ENCODE results near the gene CRACR2A.

The CRACR2A gene

GRCh38 chr12:3611860-3612703 lies 140.8 kb downstream of the CRACR2A start:
- no peak for DNase-seq

GRCh38 chr12:3607821-3608220 lies 145.1 kb downstream of the CRACR2A start:
- DNase-seq = no peak

- DNase-seq = no peak
Measured at GRCh38 chr12:3607039-3607720, 145.7 kb downstream of the CRACR2A start.

- DNase-seq = no peak
Measured at GRCh38 chr12:3606128-3606527, 146.8 kb downstream of the CRACR2A start.

- no peak for DNase-seq
Measured at GRCh38 chr12:3605692-3606091, 147.2 kb downstream of the CRACR2A start.

GRCh38 chr12:3604748-3605586 lies 147.9 kb downstream of the CRACR2A start:
- no peak for DNase-seq

GRCh38 chr12:3604286-3604685 lies 148.6 kb downstream of the CRACR2A start:
- no peak for DNase-seq

- DNase-seq = no peak
Measured at GRCh38 chr12:3603576-3603975, 149.3 kb downstream of the CRACR2A start.

DNA sequence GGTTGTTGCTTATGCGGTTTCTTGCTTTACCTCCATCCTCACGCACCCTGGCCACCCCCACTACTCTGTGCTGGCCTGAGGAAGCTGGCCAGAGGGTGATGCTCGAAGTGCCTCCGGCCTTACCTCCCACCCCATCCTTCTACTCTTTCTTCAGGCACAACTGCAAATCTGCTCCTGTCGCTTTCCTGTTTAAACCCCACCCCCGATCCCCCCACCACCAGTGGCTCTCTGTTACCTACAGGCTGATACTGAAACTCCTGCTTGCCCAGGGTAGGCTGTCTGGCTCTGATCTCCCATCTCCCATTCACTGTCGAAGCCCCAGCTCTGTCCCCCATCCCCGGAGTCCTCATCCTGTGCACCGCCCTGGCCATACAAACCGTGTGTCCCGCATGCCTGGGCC lies 150.4 kb downstream of the CRACR2A start:
- DNase-seq = no peak

DNA sequence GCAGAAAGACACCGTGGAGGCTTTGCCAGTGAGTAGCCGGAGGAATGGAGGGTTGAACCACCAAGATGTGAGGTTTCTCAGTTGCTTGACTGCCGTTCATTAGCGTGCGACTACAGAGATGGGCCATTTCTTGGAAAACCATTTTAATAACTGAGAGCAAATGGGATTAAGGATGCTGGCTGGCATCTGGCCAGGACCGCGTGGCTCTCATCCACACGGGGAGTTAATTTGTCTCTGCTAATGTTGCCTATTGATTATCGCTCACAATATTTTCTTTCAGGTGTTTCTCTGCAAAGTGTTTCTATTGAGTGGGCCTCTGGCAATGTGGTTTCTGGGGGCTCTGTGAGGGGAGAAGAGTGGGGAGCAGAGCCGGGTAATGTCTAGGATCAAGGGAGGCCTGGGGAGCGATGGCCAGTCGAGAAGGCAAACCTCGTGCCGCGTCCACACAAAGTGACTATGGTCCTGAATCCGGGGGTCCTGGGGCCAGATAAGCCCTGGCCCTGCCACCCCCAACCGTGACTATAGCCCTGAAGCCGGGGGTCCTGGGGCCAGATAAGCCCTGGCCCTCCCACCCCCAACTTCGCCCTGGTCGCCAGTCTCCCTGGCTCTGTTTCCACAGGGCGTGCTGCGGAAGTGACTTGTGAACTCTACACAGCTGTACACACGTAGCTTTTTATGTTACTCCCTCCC lies 151.3 kb downstream of the CRACR2A start:
- no peak for DNase-seq

DNA sequence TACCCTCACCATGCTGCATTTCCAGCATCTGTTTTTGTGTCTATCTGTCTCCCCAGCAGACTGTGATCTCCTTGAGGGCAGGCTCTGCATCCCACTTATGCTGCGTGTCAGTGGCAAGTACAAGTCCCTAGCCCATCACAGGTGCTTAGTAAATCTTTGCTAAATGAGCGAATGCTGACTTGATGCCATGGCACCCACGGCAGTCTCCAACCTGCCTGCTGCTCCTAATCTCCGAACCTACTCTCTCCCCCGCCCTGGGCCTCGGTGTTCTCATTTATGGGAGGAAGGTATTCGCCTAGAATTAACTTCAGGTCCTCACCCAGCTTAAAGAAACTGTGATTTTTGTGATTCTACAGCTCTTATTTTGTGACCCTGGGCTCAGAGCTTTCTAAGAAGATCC lies 152.0 kb downstream of the CRACR2A start:
- no peak for DNase-seq

- no peak for DNase-seq
Measured at GRCh38 chr12:3600039-3600720, 152.7 kb downstream of the CRACR2A start.

DNA sequence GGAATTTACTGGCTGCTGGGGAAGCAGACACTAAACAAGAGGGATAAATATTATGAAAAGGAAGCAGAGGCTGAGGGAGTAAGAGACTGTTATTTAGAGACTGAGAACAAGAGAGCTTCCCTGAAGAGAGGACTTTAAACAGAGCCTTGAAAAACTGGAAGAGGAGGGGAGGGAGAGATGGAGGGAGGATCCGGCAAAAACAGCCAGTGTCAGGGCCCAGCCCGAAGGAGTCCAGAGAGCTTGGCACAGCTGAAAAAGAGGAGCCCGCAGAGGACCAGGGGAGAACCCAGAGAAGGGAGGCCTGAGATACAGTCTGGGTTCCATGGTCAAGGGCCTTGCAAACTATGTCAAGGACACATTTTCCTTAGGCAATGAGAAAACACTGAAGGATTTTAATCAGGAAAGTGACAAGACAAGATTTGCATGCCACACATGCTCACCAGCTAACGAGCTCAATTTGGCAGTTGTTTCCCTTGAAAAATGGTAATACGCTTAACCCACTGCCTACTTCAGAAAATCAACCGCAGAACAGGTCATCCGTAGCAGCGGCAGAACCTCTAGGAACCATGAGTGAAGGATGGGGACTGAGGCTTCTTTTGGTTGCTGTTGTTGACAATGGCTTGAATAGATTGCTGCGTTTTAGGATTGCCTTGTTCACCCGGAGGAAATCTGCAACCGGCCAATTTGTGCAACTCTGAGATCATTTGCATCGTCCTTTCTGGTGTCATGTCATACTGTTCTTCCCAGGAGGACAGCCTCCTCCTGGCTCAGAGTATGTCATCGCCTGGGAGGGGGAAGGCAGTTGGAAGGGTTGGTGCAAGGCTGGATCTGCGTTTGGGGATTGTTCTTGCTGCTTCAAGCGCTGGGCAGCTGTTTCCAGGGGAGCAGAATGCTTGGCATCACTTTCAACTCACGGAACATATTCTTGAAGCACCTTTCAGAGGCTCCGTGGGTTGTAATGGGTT lies 153.7 kb downstream of the CRACR2A start:
- no peak for DNase-seq

- DNase-seq = no peak
Measured at GRCh38 chr12:3597526-3598210, 155.2 kb downstream of the CRACR2A start.

DNA sequence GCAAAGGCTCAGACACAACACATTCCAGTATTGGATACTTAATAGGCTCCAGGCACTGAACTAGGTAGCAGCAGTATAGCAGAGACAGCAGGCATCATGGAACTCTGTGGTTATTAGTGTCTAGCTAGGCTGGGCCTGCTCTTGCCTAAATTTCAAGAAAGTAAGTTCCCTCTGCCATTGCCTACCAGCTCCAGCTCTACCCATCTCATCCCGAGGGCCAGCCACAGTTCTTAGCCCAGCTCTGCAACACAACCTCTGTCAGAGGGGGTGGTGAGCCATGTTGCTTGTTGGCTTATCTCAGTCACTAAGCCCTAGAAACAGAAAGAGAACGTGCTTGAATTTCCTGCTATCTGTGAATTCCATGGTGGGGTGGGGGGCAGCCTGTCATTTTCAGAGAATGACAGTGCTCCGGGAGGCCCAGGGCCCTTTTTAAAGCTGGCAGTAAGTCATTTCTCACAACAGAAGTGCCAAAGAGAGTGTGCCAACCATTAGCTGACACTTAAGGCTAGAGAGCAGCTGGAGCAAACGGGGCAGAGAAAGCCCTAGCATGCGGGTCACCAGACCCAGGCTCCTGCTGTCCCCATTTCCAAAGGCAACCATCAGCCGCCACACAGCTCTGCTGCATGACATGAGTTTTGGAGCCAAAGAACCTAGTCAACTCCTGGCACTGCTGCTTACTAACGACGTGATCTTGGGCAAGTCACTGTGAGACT lies 156.1 kb downstream of the CRACR2A start:
- DNase-seq = no peak

DNA sequence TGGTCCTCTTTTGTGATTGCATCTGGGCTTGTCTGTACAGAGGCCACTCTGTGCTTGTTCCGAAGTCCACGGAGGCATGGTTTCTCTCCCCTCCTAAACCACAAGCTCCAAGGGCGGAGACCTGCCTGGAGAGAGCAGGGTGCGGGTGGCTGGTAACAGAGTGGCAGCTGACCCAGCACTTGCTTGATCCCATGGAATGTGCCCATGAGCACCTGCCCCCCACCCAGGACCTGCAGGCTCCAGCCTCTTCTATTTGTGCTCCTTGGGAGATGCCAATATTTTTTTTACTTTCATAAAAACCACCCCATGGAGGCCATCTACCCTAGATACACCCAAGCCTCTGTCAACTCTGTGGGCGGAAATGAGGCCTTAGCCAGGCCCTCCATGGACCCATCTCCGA lies 157.2 kb downstream of the CRACR2A start:
- no peak for DNase-seq

DNA sequence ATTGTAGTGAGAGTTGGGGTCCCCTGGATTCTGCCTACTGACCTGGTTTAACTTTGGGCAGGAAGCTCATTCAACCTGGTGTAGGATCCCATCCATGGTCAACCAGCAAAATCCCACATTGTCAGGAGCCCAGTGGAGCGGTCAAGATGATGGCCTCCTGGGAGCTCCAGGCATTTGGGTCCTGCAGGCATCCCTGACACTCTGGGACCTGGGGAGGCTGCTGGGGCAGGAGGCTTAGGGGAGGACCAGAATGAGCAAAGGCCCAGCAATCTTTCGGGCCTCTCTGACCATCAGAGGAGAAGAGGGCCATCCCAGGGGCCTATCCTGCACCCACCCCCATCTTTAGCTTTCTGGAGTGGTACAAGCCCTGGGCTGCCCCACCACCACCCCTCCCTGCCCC lies 157.9 kb downstream of the CRACR2A start:
- no peak for DNase-seq

DNA sequence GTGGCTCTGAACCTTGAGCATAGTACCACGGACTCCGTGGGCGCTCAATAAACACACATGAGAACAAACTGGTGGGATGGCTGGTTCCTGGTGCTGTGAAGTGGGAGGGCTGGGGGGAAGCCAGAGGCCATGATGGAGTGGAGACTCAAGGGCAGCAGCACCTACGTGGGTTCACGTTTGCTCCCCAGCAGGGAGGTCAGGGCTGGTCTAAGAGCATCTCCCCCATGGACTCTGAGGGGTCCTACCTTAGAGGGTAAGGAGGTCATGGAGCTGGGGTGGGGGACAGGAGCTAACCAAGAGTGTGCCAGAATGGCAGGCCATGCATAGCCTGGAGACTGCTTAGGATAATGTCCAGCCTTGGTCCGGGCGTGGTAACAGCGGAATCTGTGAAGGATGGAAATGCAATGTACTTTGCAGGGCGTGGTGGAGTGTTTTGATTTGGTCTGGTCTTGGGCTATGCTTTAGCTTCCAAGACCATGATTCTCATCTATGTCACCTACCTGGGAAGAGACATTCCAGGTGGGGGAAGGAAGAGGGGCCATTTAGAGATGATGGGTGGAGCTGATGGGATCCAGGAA lies 158.9 kb downstream of the CRACR2A start:
- no peak for DNase-seq

Data from activated CD4-positive, alpha-beta T cell treated with anti-CD3 and anti-CD28 coated beads for 48 hours (primary cell).